ENCODE data around the gene ZNF791. TPM values are rescaled to one million over a fixed set of nuclear protein-coding genes. Genes with fewer than 3 reads are reported as not detected.

The ZNF791 gene
- total and polyA plus RNA-seq, 2 experiments from 2014 or later: 12.2 to 15.3 TPM

- TF ChIP-seq EZH2 (IDR thresholded peaks at IDR 0.05; ENCODE audit: low read depth, unreplicated experiment): no peak
- no peak for TF ChIP-seq EZH2phosphoT487 (IDR thresholded peaks at IDR 0.05; ENCODE audit: unreplicated experiment)
- no peak for TF ChIP-seq NANOG (IDR thresholded peaks at IDR 0.05; ENCODE audit: borderline replicate concordance)
- no peak for TF ChIP-seq ZNF462 (CRISPR knock-in tag; IDR thresholded peaks at IDR 0.05)
- Histone ChIP-seq H3F3A (replicated peaks; ENCODE audit: low read depth) (peaks cover 19% of the 10 kb centered on the region), H4K20me1 (replicated peaks; ENCODE audit: insufficient read depth) (no peaks in the 10 kb centered on the region; the same call in 1 of the 2 replicates), H3K27ac (ENCODE audit: low read depth) (no peak overlapping the region), H3K9me2 (ENCODE audit: insufficient read depth) (no peaks in the 10 kb centered on the region), H3K4me3 (no peak overlapping the region), H3K27me3 (ENCODE audit: insufficient read depth) (no peaks in the 10 kb centered on the region), H3K79me2 (replicated peaks; ENCODE audit: insufficient read depth) (peaks cover 4% of the 10 kb centered on the region; the same call in 1 of the 2 replicates), H3K36me3 (ENCODE audit: insufficient read depth) (peaks cover 5% of the 10 kb centered on the region; the same call in 1 of the 2 replicates), H2AFZ (no peak overlapping the region), H3K4me1 (ENCODE audit: insufficient read depth) (peaks cover 2% of the 10 kb centered on the region; the same call in 1 of the 2 replicates), H3K4me2 (no peak overlapping the region)
- Mint-ChIP-seq H3K36me3 (ENCODE audit: low read depth) (peaks cover 46% of the 10 kb centered on the region), H3K9me3 (no peaks in the 10 kb centered on the region; the same call in 2 of the 3 replicates), H3K27me3 (ENCODE audit: insufficient read depth, low read depth, poor library complexity) (peaks cover 3% of the 10 kb centered on the region), H3K27ac (no peak overlapping the region), H3K4me1 (peaks cover 18% of the 10 kb centered on the region), H3K4me3 (no peak overlapping the region)
- DNase-seq (ENCODE audit: low spot score) (no peak), ATAC-seq (no peak)
Observed at GRCh38 chr19:12660980-12661379, 50.3 kb downstream of the ZNF791 start.

All from GM23338 (cell line).